ENCODE data around the gene ZGPAT. TPM values are rescaled to one million over a fixed set of nuclear protein-coding genes. Genes with fewer than 3 reads are reported as not detected.

Gene ZGPAT
- total and polyA plus RNA-seq, 2 of the 8 experiments (the other 6 are each of a cell fraction or from before 2014, with no cell fraction given) = 14.5 to 21.4 TPM

DNA sequence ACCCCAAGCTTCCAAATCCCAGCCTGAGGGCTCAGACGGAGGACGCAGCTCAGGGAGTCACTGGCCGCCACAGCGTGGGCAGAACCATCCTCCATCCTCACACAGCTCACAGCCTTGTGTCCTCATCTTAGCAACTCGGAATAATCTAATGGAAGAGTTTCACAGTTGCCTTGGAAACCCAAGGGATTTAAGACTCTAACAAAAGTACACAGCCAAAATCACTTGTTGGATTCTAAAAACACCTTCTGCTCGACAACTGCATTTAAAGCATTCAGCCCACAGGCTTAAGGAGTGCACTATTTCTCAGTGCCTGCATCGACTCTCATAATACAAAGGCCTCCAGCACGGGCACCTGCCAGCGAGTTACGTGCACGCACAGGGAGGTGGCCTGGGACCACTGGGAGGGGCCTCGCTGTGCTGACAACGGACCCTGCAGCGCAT is 77.9 kb downstream of the ZGPAT start:
- H3K4me3 ChIP-seq (ENCODE audit: extremely low read depth in 1 of 4, insufficient read depth in 2 of 4, low read depth in 3 of 4, low read length in 4 of 4) = no peak overlapping the region

More for the DNA sequence above, 77.9 kb downstream of the ZGPAT start:
- H2BK20ac ChIP-seq (ENCODE audit: low read length) = no peak overlapping the region
- no peak overlapping the region for H3K56ac ChIP-seq (replicated peaks; ENCODE audit: insufficient read length, low read depth, low read length)
- H3K9ac ChIP-seq (replicated peaks in 1 of 4; ENCODE audit: extremely low read depth in 1 of 4, low read depth in 3 of 4, low read length in 3 of 4) = no peak overlapping the region
- H3K18ac ChIP-seq (ENCODE audit: extremely low read depth, low read length) = no peak overlapping the region
- no peak overlapping the region for H3K4me2 ChIP-seq (ENCODE audit: insufficient read depth in 1 of 2, low read depth in 2 of 2, low read length in 2 of 2)
- no peak for TF ChIP-seq ZNF274 (IDR thresholded peaks at IDR 0.05; ENCODE audit: borderline replicate concordance, extremely low read depth, low read length)
- no peak for TF ChIP-seq TAF1 (IDR thresholded peaks at IDR 0.05; ENCODE audit: low read depth, low read length)
- TF ChIP-seq NRF1 (IDR thresholded peaks at IDR 0.05; ENCODE audit: low read depth, low read length) = no peak
- H3K4ac ChIP-seq (replicated peaks; ENCODE audit: insufficient read length, low read depth, low read length) = no peak overlapping the region
- no peaks in the 10 kb centered on the region for H3K9me3 ChIP-seq (ENCODE audit: insufficient read depth in 2 of 2, low read depth in 1 of 2, low read length in 1 of 2)
- H3K79me1 ChIP-seq (ENCODE audit: low read depth, low read length) = peaks cover 5% of the 10 kb centered on the region; the same call in 1 of the 2 replicates
- CTCF ChIA-PET (ENCODE audit: partially characterized antibody) = interaction anchor here (0.7 to 15.2 kb wide), 30 partner anchors 9 to 249 kb away, joined by 3 to 191 read pairs (median 6); partner anchors contain the start of genes ABHD16B, DNAJC5, STMN3 and TPD52L2
- 80% methylated on average over 14 of the region's 14 CpGs; no CpG with 5 or more reads in 1 of the 2 experiments for WGBS, 2 experiments (ENCODE audit: extremely low coverage in 1 of 2, insufficient coverage in 1 of 2, insufficient read length in 1 of 2, insufficient replicate concordance in 2 of 2, low coverage in 1 of 2, low lambda C conversion rate in 2 of 2, missing lambda C conversion rate in 1 of 2)
- peaks cover 0 to 7% of the 10 kb centered on the region in 2 experiments; a peak in 1 of 4 replicates for H3K79me2 ChIP-seq (ENCODE audit: control insufficient read depth in 1 of 2, insufficient read depth in 2 of 2, low read length in 2 of 2)
- H3K14ac ChIP-seq (ENCODE audit: insufficient read length) = no peak overlapping the region
- H2AFZ ChIP-seq (ENCODE audit: low read length) = no peak overlapping the region
- H2BK12ac ChIP-seq (ENCODE audit: low read depth, low read length) = no peak overlapping the region
- H4K91ac ChIP-seq (replicated peaks; ENCODE audit: insufficient read length, low read length) = no peak overlapping the region
- H3K27me3 ChIP-seq (replicated peaks in 1 of 4; ENCODE audit: control insufficient read depth in 3 of 4, extremely low read depth in 1 of 4, insufficient read depth in 3 of 4, low read length in 3 of 4) = no peaks in the 10 kb centered on the region
- no peak overlapping the region for H2AK5ac ChIP-seq (ENCODE audit: low read depth, low read length)
- no peaks in the 10 kb centered on the region for H3K23me2 ChIP-seq (ENCODE audit: low read depth, low read length)
- H4K20me1 ChIP-seq (replicated peaks in 1 of 2; ENCODE audit: control insufficient read depth in 1 of 2, insufficient read depth in 2 of 2, low read length in 2 of 2) = peaks cover 0 to 6% of the 10 kb centered on the region in 2 experiments
- no peak overlapping the region for H2BK15ac ChIP-seq (ENCODE audit: low read length)
- H3K23ac ChIP-seq (ENCODE audit: insufficient read length) = no peak overlapping the region
- H2BK120ac ChIP-seq (replicated peaks; ENCODE audit: low read depth, low read length) = no peak overlapping the region
- DNase-seq (ENCODE audit: low read depth in 1 of 2, low spot score in 2 of 2) (no peak), FAIRE-seq (no peak)
- no peak overlapping the region for H4K8ac ChIP-seq (ENCODE audit: extremely low read depth, insufficient read depth, low read length)
- POLR2A ChIA-PET (ENCODE audit: partially characterized antibody) = interaction anchor here (0.8 to 1.8 kb wide), 6 partner anchors 9 to 97 kb away, joined by 3 to 6 read pairs (median 4); partner anchors contain the start of gene TPD52L2
- no peak overlapping the region for H4K5ac ChIP-seq (ENCODE audit: insufficient read length, low read depth, low read length)
- H3K4me1 ChIP-seq (replicated peaks in 1 of 4; ENCODE audit: control insufficient read depth in 3 of 4, insufficient read depth in 4 of 4, low read length in 3 of 4) = no peaks in the 10 kb centered on the region
- H3K36me3 ChIP-seq (ENCODE audit: control insufficient read depth in 2 of 4, insufficient read depth in 4 of 4, low read length in 3 of 4) = peaks cover 2 to 13% (median 7%) of the 10 kb centered on the region in 4 experiments; a peak in 4 of 8 replicates
- H2BK5ac ChIP-seq (ENCODE audit: low read depth, low read length) = no peak overlapping the region
- no peak overlapping the region for H3K27ac ChIP-seq (ENCODE audit: low read depth, low read length)

Small RNA genes within 50 kb of the gene (small RNA-seq; reads per million reads assigned to genes)
- gene LIME1 (ENCODE audit: insufficient read depth) (not detected), gene TNFRSF6B (ENCODE audit: insufficient read depth) (not detected)

Other genes with a start within 250 kb of the ZGPAT start
- 82.6 and 88.6 TPM in 2 replicates for gene KCNQ2, start 235.4 kb upstream of the ZGPAT start, total RNA-seq (2021; fragmentation: NEBNext Ultra II Directional; extraction: Animal tissue kit (Norgen Biotek cat#: 25700))
- gene KCNQ2, start 235.4 kb upstream of the ZGPAT start, polyA plus RNA-seq (2011; rRNA removed) = 243 and 277 TPM in 2 replicates
- gene EEF1A2, start 209.0 kb upstream of the ZGPAT start, total RNA-seq (2021; fragmentation: NEBNext Ultra II Directional; extraction: Animal tissue kit (Norgen Biotek cat#: 25700)) = 25.8 and 27.9 TPM in 2 replicates
- gene EEF1A2, start 209.0 kb upstream of the ZGPAT start, polyA plus RNA-seq (2011; rRNA removed) = 7.4 and 17.5 TPM in 2 replicates
- 125 and 138 TPM in 2 replicates for gene PPDPF, start 187.3 kb upstream of the ZGPAT start, total RNA-seq (2021; fragmentation: NEBNext Ultra II Directional; extraction: Animal tissue kit (Norgen Biotek cat#: 25700))
- gene PPDPF, start 187.3 kb upstream of the ZGPAT start, polyA plus RNA-seq (2011; rRNA removed) = 30.5 and 49.9 TPM in 2 replicates
- gene PTK6, start 170.7 kb upstream of the ZGPAT start, total RNA-seq (2021; fragmentation: NEBNext Ultra II Directional; extraction: Animal tissue kit (Norgen Biotek cat#: 25700)) = 0.17 and 0.19 TPM in 2 replicates
- gene PTK6, start 170.7 kb upstream of the ZGPAT start, polyA plus RNA-seq (2011; rRNA removed) = 0.12 and 0.30 TPM in 2 replicates
- 0.29 and 0.76 TPM in 2 replicates for gene SRMS, start 160.3 kb upstream of the ZGPAT start, total RNA-seq (2021; fragmentation: NEBNext Ultra II Directional; extraction: Animal tissue kit (Norgen Biotek cat#: 25700))
- gene SRMS, start 160.3 kb upstream of the ZGPAT start, polyA plus RNA-seq (2011; rRNA removed) = 0.39 and 0.66 TPM in 2 replicates
- 2.5 and 2.6 TPM in 2 replicates for gene FNDC11, start 153.9 kb upstream of the ZGPAT start, total RNA-seq (2021; fragmentation: NEBNext Ultra II Directional; extraction: Animal tissue kit (Norgen Biotek cat#: 25700))
- 8.8 and 13.5 TPM in 2 replicates for gene FNDC11, start 153.9 kb upstream of the ZGPAT start, polyA plus RNA-seq (2011; rRNA removed)
- 17.5 and 18.2 TPM in 2 replicates for gene HELZ2, start 133.8 kb upstream of the ZGPAT start, total RNA-seq (2021; fragmentation: NEBNext Ultra II Directional; extraction: Animal tissue kit (Norgen Biotek cat#: 25700))
- gene HELZ2, start 133.8 kb upstream of the ZGPAT start, polyA plus RNA-seq (2011; rRNA removed) = 7.9 and 14.0 TPM in 2 replicates
- gene GMEB2, start 80.9 kb upstream of the ZGPAT start, total RNA-seq (2021; fragmentation: NEBNext Ultra II Directional; extraction: Animal tissue kit (Norgen Biotek cat#: 25700)) = 12.9 and 14.2 TPM in 2 replicates
- gene GMEB2, start 80.9 kb upstream of the ZGPAT start, polyA plus RNA-seq (2011; rRNA removed) = 14.2 and 19.1 TPM in 2 replicates
- 63.1 and 71.6 TPM in 2 replicates for gene STMN3, start 54.6 kb upstream of the ZGPAT start, total RNA-seq (2021; fragmentation: NEBNext Ultra II Directional; extraction: Animal tissue kit (Norgen Biotek cat#: 25700))
- 51.5 and 70.8 TPM in 2 replicates for gene STMN3, start 54.6 kb upstream of the ZGPAT start, polyA plus RNA-seq (2011; rRNA removed)
- 37.1 and 37.8 TPM in 2 replicates for gene RTEL1, start 49.7 kb upstream of the ZGPAT start, total RNA-seq (2021; fragmentation: NEBNext Ultra II Directional; extraction: Animal tissue kit (Norgen Biotek cat#: 25700))
- 16.2 and 24.3 TPM in 2 replicates for gene RTEL1, start 49.7 kb upstream of the ZGPAT start, polyA plus RNA-seq (2011; rRNA removed)
- not detected in 2 replicates for gene TNFRSF6B, start 11.4 kb upstream of the ZGPAT start, total RNA-seq (2021; fragmentation: NEBNext Ultra II Directional; extraction: Animal tissue kit (Norgen Biotek cat#: 25700))
- gene TNFRSF6B, start 11.4 kb upstream of the ZGPAT start, polyA plus RNA-seq (2011; rRNA removed) = 3.1 and 5.4 TPM in 2 replicates
- gene ARFRP1, start 63 bp upstream of the ZGPAT start, total RNA-seq (2021; fragmentation: NEBNext Ultra II Directional; extraction: Animal tissue kit (Norgen Biotek cat#: 25700)) = 21.9 and 22.9 TPM in 2 replicates
- gene ARFRP1, start 63 bp upstream of the ZGPAT start, polyA plus RNA-seq (2011; rRNA removed) = 12.9 and 19.4 TPM in 2 replicates
- gene LIME1, start 28.6 kb downstream of the ZGPAT start, total RNA-seq (2021; fragmentation: NEBNext Ultra II Directional; extraction: Animal tissue kit (Norgen Biotek cat#: 25700)) = 3.3 and 4.5 TPM in 2 replicates
- 5.9 and 9.5 TPM in 2 replicates for gene LIME1, start 28.6 kb downstream of the ZGPAT start, polyA plus RNA-seq (2011; rRNA removed)
- gene SLC2A4RG, start 31.7 kb downstream of the ZGPAT start, total RNA-seq (2021; fragmentation: NEBNext Ultra II Directional; extraction: Animal tissue kit (Norgen Biotek cat#: 25700)) = 25.0 and 29.1 TPM in 2 replicates
- gene SLC2A4RG, start 31.7 kb downstream of the ZGPAT start, polyA plus RNA-seq (2011; rRNA removed) = 15.9 and 32.9 TPM in 2 replicates
- gene ZBTB46, start 123.2 kb downstream of the ZGPAT start, total RNA-seq (2021; fragmentation: NEBNext Ultra II Directional; extraction: Animal tissue kit (Norgen Biotek cat#: 25700)) = 21.1 and 22.4 TPM in 2 replicates
- gene ZBTB46, start 123.2 kb downstream of the ZGPAT start, polyA plus RNA-seq (2011; rRNA removed) = 6.4 and 10.7 TPM in 2 replicates
- not detected in 2 replicates for gene ABHD16B, start 153.5 kb downstream of the ZGPAT start, total RNA-seq (2021; fragmentation: NEBNext Ultra II Directional; extraction: Animal tissue kit (Norgen Biotek cat#: 25700))
- gene ABHD16B, start 153.5 kb downstream of the ZGPAT start, polyA plus RNA-seq (2011; rRNA removed) = 0.05 TPM in 1 of 2 replicates, not detected in the other
- gene TPD52L2, start 157.2 kb downstream of the ZGPAT start, total RNA-seq (2021; fragmentation: NEBNext Ultra II Directional; extraction: Animal tissue kit (Norgen Biotek cat#: 25700)) = 77.1 and 78.1 TPM in 2 replicates
- 80.2 and 96.5 TPM in 2 replicates for gene TPD52L2, start 157.2 kb downstream of the ZGPAT start, polyA plus RNA-seq (2011; rRNA removed)
- gene DNAJC5, start 187.1 kb downstream of the ZGPAT start, total RNA-seq (2021; fragmentation: NEBNext Ultra II Directional; extraction: Animal tissue kit (Norgen Biotek cat#: 25700)) = 31.2 and 32.8 TPM in 2 replicates
- gene DNAJC5, start 187.1 kb downstream of the ZGPAT start, polyA plus RNA-seq (2011; rRNA removed) = 19.2 and 25.0 TPM in 2 replicates
- 36.5 and 37.4 TPM in 2 replicates for gene UCKL1, start 248.4 kb downstream of the ZGPAT start, total RNA-seq (2021; fragmentation: NEBNext Ultra II Directional; extraction: Animal tissue kit (Norgen Biotek cat#: 25700))
- 91.2 and 106 TPM in 2 replicates for gene UCKL1, start 248.4 kb downstream of the ZGPAT start, polyA plus RNA-seq (2011; rRNA removed)

Data from H1 (cell line).